Measurements from ENCODE around the gene NSMF.

- TF ChIP-seq CTCF (IDR thresholded peaks at IDR 0.05; ENCODE audit: low read length) (no peak), EZH2 (IDR thresholded peaks at IDR 0.05; ENCODE audit: borderline replicate concordance, low read length) (no peak)
Measured at GRCh38 chr9:137411645-137412380, 47.3 kb downstream of the NSMF start.
